ENCODE results near the gene FCF1.

The FCF1 gene, protein sequence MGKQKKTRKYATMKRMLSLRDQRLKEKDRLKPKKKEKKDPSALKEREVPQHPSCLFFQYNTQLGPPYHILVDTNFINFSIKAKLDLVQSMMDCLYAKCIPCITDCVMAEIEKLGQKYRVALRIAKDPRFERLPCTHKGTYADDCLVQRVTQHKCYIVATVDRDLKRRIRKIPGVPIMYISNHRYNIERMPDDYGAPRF

DNA sequence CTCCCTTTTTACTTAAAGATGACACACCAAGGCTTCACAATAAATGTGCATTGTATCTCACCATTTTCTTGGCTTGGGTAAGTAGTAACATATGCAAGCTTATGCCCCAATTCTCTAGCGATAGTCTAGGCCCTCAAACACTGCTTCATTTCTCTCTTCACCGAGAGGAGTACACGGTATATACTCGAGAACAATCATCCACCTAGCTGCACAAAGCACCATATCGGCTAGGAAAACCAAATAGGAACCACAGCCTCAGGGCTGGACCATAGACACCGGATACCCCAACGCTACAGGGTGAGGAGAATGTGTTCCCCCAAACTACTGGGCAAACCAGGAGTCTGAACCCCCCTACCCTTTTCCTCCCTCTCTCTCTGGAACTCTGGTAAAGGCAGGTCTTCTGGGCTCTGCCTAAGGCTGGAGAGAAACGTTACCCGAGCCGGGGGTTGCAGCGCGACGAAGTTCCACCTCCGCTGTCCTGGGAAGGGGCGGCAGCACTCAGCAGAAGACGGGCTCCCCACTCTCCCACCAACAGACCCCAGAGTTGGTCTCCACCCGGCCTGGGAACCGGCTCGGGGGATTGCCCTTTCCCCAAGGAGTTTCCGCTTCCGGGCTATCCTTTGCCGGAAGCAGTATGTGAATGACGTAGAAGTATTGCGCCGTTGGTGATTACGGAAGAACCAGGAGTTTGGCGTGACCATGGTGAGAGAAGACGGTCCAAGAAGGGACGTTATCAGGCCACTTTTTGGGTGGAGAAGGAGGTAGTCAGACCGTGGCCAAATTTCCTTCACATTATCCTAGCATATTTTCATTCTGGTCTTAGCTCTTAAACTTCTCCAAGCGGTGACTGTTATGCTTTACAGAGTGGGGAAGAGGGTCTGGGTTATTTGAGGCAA, at the start of gene FCF1, which contains the start of gene AREL1:
Gene FCF1, plus strand, starts transcription at position 646 of the 896 bp plus-strand sequence. Its CDS starts 54 bp downstream, at position 700.
Gene AREL1, minus strand, starts transcription at position 582 of the 896 bp plus-strand sequence. CDS start 27,465 bp downstream, outside the sequence.
- DNase-seq, result no peak

DNA sequence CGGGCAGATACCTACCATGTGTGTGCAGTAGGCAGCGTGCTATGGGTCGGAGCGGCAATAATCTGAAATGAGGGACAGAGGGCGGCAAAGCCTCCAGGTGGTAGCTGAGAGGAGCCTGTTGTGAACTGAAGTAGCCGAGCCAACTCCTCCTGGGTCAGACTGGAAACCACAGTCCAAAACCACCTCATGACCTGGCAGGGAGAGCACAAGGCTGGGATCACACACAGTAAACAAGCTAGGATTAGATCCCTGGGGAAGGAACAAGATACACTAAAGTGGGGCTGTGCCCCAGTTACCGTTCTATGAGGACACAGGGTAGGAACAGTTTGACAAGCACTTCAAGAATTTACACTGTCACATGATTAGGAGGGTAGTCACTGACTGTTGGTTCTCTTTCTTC, 49.1 kb upstream of the FCF1 start:
- DNase-seq, result no peak

DNA sequence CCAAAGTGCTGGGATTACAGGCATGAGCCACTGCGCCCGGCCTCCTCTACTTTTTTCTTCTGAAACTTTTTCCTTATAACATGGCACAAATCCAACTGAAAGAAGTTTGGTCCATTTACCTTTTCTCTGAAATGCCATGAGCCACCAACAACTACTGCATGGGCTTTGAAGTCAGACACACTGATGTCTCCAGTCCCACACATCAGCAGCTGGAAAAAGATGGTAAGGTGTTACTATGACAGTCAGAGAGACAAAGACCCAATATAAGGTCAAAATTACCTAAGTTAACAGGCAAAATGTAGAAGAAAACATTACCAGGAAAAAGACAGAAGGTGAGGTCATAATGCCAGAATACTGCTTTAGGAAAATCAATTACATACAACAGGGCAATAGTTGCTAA, 48.2 kb upstream of the FCF1 start:
- no peak for DNase-seq

DNA sequence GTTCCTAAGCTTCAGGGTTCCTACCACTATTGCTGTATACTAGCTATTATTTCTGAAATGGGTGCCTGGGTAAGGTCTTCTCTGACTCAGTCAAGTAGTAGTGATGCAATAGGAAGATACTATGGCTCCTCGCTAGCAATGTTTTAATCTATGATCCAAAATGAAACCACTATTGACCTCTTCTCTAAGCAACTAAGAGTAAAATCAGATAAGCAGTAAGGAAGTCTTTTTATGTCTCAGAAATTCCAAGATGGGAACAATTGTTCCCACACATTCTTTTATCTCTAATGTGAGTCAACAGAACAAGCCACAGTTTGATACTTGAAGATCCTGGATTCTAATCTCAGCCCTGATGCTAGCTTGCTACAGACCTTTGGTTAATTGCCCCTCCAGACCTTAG, 45.2 kb upstream of the FCF1 start:
- DNase-seq, result no peak

DNA sequence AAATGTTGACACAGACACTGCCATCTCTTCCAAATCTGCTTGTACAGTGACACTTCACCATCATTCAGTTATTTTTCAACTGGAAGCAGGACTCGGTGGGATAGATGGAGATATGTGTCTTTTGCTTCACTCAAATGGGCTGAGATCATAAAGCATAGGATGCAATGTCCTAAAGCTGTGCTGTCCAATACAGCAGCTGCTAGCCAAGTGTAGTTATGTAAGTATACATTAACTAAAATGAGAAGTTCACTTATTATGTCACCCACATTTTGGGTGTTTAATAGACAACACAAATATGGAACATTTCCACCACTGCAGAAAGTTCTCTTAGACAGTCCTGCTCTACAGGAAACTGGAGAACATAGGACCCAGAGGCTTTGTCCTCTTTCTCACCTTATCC, 43.7 kb upstream of the FCF1 start:
- DNase-seq, result no peak

DNA sequence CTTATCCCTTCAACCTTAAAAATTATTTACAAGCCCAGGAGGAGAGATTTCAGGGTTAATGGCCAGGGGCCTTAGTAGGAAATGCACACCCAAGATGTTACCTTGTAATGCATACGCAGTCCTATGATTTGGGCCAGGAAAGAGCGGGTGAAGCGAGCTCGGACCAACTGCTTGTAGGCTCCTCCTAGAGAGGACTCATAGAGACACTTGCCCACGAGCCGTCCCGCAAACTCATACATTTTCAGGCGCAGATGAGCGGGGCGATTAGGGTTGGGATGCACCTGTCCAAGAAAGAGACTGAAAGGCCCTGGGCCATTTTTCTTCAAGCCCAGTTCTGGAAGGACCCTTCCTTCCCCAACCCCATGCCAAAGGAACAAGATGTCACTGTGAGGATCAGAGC, 43.1 kb upstream of the FCF1 start:
- no peak for DNase-seq

DNA sequence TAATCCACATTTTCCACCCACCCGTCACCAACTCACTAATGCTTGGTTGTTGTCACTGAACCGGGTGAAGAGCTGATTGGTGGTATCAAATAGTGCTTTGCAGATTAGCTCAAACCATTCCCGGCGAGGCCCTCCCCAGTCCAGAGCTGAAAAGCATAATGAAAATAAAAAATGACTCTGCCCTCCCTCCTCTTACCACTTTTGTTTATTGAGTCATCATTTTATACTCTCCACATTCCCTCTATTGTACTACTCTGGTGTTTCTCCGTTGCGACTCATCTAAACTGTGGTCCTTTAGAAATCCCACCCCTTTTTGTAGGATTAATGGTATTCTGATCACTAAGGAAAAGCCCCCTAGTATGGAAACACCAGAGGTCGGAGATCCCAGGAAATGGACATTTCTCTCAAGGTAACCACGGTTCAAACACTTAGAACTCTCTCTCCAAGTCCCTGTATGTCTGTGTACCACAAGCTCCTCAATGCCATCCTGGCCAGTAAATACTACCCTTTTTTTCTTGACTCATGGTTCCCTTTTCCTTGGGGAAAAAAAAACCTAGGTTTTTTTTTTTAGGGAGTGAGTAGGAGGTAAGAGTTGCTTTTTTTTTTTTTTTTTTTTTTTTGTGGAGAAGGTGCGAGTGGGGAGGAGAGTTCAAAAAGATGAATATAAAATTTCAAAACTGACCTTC, 42.1 kb upstream of the FCF1 start:
- no peak for DNase-seq

DNA sequence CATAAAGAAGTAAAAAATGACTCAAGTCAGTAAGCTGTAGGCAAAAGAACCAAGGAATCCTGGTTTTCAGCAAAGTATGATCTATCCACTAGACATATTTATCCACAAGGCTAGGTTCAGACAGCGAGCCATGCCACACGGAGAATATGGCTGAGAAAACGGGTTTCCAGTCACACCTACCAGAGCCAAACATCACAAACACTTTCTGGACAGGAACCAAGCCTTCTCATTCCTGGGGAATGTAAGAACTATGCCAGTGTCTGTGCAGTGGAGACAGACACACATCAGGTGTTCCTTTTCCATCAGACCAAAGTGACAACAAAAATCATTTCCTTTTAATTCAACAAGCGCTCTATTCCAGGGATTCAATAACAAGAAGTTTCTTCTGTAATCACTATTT, 41.2 kb upstream of the FCF1 start:
- DNase-seq, result no peak

DNA sequence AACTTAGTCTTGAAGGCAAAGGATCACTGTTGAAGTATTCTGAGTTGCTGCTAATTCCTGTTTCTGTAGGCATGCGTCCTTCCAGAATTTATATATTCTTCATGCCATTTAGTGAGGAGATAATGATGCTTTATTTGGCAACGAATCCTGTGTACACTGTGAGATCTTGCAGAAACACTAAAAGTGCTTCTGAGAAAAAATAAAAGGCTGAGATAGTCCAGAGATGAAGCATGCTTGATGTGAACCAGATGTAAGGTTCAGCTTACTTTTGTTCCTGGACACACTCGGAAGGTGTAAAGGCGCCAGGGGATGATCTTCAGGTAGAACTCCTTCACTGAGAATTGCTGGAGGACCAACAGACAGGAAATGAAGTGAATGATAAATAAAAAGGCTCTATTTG, 39.2 kb upstream of the FCF1 start:
- no peak for DNase-seq

DNA sequence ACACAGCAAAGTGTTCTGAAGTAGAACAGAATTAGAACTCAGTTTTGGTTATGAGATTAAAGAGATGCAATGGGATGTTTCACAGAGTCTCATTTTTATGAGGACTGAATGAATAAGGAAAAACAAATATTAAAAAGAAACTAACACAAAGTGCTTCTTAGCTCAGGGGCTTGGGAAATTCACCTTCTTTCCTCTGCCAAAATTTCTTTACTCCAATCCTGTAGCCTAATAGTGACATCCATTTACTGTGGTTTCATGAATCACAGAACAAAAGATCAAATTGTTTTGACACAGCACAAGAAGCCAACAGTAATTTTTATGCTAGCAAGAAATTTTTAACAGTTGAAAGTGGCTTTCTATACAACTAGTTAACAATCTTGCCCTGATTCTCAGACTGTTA, 37.7 kb upstream of the FCF1 start:
- DNase-seq, result no peak

DNA sequence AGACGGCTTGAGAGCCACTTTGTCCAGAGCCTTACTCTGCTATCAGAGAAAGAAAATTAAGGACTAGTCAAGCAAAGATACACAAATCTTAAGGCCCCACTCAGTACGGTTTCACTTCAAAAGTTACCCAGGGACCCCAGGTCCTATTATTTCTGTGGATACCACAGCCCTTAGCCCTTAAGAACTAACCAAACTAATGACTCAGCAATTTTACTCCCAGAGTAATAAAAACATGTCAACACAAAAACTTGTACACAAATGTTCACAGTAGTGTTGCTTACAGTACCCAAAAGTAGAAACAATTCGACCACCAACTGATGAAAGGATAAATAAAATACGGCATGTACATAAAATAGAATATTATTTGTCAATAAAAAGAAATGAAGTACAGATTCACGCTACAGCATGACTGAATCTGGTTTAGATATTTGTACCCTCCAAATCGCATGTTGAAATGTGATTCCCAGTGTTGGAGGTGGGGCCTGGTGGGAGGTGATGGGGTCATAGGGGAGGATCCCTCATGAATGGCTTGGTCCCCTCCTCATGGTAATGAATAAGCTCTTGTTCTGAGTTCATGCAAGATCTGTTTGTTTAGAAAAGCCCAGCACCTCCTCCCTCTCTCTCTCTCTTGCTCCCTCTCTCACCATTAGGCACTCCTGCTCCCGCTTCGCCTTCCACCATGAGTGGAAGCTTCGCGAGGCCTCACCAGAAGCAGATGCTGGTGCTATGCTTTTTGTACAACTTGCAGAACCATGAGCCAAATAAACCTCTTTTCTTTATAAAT, 30.6 kb upstream of the FCF1 start:
- DNase-seq, result no peak

DNA sequence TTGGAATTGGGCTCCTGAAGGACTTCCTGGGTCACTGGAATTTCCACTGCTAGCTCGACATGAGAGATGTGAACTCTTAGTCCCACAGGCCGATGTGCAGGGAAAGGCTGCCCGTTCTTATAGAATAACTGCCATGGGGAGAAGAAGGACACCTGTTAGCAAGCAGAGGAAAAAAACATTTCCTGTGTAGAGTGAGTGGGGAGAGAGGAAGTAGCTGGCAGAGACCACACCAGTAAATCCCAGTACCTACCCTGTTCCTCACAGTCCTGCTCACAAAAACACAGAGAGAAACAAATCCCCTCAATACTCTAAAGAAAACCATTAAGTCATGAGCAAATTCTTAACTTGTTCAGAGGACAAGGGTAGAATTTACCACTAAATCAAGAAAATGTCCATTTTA, 29.5 kb upstream of the FCF1 start:
- DNase-seq, result no peak

DNA sequence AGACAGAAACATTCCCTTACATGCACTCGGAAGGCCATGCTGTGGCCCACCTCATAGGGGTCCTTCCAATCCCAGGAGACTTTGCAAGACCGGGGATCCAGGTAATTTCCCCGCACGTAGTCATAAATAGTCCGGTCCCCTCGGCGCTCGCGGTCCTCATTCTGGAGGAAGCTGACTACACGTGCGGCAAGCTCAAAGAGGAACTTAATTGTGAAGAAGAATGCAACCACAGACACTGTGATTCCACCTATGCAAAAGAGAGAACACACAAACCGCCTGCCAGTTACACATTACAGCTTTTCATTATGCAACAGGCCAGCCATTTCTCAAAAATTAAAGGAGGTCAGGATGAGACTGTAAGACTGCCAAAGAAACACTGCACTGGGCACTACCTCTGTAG, 28.5 kb upstream of the FCF1 start:
- DNase-seq, result no peak

DNA sequence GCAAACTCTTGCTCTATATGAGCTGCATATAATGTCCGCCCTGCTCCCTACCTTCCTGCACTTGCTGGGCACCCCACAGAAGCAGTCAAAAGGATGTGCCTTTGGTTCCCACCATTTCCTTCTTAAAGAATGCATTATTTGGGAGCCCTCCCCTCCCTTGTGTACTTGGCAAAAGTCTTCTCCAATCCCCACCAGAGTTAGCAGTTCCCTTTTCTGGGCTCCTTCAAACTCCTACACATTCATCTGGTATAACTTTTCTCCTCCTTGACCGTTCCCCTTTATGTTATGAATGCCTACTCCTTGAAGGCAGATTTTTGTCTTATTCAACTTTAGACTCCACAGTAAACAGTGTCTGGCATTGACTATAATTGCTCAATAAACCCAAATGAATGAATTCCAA, 27.9 kb upstream of the FCF1 start:
- no peak for DNase-seq

DNA sequence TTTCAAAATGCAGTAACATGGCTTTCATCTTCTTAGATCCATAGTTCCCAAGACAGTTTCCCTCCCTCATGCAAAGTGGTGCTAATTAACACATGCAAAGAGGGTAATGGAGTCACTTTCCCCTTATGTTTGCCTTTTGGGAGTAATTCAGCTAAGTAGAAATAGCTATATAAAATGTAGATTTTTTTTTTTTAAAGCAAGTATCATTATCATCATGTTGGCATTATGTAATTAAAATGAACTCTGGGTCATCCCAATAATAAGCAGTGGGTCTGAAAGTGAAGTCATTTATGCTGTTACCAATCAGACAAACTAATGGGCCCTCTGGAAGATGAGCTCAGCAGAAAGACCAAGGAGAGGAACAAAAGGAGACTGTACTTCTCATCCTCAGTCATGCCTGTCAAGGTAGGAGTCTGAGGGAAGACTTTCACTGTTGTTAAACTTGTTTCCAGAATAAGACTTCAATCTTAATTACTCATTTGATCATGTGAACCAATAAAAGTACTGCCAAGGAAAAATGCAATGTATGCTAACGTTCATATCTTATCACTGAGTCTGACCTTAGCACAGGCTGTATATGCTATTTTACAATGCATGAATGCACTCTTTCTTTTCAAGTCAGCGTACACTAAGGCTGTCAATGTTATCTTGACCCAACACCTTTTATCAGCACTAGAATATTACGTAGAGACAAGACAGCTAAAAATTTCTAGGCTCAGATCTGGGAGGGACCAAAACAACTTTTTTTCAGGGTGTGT, 26.8 kb upstream of the FCF1 start:
- no peak for DNase-seq

DNA sequence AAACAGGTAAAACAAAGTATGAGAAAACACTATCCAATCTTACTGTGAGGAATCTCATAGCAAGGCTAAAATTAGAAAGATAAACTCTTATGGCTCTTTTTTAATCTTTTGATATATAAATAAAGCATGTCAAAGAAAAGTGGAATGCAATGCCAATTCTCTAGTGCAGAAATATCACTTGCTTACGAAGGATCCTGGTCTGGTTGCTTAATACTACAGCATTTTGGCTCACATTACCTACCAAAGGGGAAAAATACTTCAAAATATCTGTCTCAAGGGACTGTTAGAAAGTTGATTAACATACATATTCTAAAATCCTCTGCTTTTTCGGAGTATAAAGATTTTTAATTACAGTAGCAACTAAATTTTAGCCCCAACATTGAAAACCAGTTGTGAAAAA, 21.5 kb upstream of the FCF1 start:
- DNase-seq, result no peak

DNA sequence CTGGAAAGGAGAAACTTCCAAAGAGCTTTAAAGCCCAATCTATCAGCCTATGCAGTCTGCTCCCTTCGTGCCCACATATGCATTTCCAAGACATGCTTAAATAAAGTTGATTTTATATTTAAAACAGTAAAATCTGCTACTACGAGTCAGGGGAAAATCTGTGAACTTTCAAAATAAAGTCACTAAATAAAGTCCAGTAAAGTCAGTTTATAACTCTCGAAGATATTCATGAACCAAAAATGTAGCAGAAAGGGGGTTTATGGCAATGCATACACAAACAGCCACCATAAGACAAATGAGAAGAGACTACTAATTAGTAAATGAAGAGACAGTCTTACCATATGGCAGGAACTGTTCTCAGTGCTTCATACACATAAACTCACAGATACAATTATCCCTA, 19.8 kb upstream of the FCF1 start:
- DNase-seq, result no peak

DNA sequence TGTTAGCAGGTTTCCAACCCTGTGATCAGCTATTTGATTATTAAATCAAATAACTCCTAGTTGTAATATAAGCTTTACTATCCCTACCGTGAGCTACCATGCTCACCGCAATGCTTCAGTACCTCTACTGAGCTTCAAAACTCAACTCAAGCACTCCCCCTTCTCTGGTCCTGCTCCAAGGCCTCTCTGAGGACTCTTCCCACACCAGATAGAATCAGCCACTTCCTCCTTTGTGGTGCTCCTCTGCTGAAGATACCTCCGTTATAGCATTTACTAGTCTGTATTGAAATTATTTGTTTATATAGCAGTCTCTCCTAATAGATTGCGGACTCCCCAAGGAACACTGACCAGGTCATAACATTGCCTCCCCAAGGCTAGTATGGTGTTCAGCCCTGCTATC, 17.5 kb upstream of the FCF1 start:
- DNase-seq, result no peak

DNA sequence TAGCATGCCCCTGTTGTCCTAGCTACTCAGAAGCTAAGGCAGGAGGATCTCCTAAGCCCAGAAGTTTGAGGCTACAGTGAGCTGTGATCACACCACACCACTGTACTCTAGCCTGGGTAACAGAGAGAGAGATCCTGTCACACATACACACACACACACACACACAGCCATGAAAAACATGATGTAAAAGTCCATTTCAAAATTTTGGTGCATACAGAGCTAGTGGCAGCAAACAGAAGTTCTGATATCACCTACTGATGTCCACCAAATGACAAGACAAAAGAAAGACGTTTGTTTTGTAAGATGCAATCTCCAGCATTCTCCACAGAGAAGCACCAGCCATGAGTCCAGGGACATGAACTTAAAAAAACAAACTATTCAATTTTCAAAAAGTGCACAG, 15.9 kb upstream of the FCF1 start:
- DNase-seq, result no peak

DNA sequence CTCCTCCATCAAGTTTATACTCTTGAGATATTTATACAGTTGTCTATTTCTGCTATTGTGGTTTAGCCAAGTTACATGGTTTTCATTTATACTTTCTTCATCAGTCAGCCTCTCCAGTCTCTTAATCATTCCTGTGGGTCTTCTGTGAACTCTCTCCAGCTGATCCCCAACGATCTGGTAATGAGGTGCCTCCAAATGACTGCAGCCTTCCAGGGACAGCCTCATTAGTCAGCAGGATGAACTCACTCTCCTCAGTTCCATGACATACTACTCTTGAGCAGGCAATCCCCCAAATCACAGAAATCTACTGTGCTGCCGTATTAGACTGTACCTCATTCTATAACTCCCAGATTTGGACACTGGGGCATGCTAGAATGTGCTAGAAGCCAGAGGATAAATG, 15.4 kb upstream of the FCF1 start:
- DNase-seq, result no peak

DNA sequence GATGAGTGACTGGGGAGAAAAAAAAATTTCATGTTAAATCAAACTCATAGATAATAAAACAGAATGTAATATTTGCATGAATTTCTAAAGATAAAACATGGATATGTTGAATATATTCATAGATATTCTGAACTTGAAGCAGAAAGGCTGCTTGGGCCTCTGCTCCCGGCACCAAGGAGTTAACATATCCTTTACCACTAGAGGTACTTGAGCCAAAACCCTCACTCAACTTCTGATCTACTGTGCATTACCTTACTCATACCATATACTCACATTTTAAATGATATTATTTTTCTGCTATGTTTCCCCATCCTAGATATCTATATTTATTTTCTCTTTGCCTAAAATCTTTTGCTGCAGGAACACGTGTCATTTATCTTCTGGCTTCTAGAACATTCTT, 15.0 kb upstream of the FCF1 start:
- DNase-seq, result no peak

DNA sequence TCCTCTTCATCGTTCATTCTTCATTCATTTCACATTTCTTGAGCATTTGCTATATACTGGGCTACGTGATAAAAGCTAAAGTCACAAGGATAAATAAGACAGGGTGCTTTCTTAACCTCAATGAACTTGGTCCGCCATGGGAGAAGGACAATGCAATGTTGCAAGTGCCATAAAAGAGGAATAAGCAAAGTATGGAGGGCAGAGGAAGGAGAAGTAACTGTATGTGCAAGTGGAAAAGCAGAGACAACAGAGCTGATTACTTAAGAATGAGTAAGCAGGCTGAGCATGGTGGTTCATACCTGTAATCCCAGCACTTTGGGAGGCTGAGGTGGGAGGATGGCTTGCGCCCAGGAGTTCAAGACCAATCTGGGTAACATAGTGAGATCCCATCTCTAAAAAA, 14.5 kb upstream of the FCF1 start:
- DNase-seq, result no peak

Measured in NCI-H69 (cell line).